ENCODE data around the gene CCT8L2. TPM values are rescaled to one million over a fixed set of nuclear protein-coding genes. Genes with fewer than 3 reads are reported as not detected.
"Not testable (repeated sequence)": the region's sequence is repeated elsewhere in the genome, so short reads cannot be mapped to it uniquely, and the experiment has no call there.

Gene CCT8L2
- total RNA-seq, 1 experiment from 2014 or later = not detected

GRCh38 chr22:16599648-16600047 is 7.0 kb upstream of the CCT8L2 start:
- not testable (repeated sequence) for DNase-seq (ENCODE audit: extremely low read depth, low read depth)

GRCh38 chr22:16595251-16595650 is 2.6 kb upstream of the CCT8L2 start:
- not testable (repeated sequence) for DNase-seq (ENCODE audit: extremely low read depth, low read depth)

- DNase-seq (ENCODE audit: extremely low read depth, low read depth) = no peak
Observed at GRCh38 chr22:16594026-16594425, 1.4 kb upstream of the CCT8L2 start.

GRCh38 chr22:16592231-16592630 is 379 bp downstream of the CCT8L2 start:
- DNase-seq (ENCODE audit: extremely low read depth, low read depth) = not testable (repeated sequence)

- DNase-seq (ENCODE audit: extremely low read depth, low read depth) = not testable (repeated sequence)
Observed at GRCh38 chr22:16591136-16591535, 1.5 kb downstream of the CCT8L2 start.

GRCh38 chr22:16586991-16587390 is 5.6 kb downstream of the CCT8L2 start:
- no peak for DNase-seq (ENCODE audit: extremely low read depth, low read depth)

- DNase-seq (ENCODE audit: extremely low read depth, low read depth) = no peak
Observed at GRCh38 chr22:16586170-16586569, 6.4 kb downstream of the CCT8L2 start.

GRCh38 chr22:16580872-16581271 is 11.7 kb downstream of the CCT8L2 start:
- DNase-seq (ENCODE audit: extremely low read depth, low read depth) = not testable (repeated sequence)

- not testable (repeated sequence) for DNase-seq (ENCODE audit: extremely low read depth, low read depth)
Observed at GRCh38 chr22:16569240-16569834, 23.3 kb downstream of the CCT8L2 start.

- no peak for DNase-seq (ENCODE audit: extremely low read depth, low read depth)
Observed at GRCh38 chr22:16568425-16568758, 24.2 kb downstream of the CCT8L2 start.

GRCh38 chr22:16567617-16568424 is 24.8 kb downstream of the CCT8L2 start:
- DNase-seq (ENCODE audit: extremely low read depth, low read depth) = not testable (repeated sequence)

GRCh38 chr22:16566421-16567151 is 26.0 kb downstream of the CCT8L2 start:
- DNase-seq (ENCODE audit: extremely low read depth, low read depth) = not testable (repeated sequence)

- not testable (repeated sequence) for DNase-seq (ENCODE audit: extremely low read depth, low read depth)
Observed at GRCh38 chr22:16565585-16566420, 26.8 kb downstream of the CCT8L2 start.

- DNase-seq (ENCODE audit: extremely low read depth, low read depth) = not testable (repeated sequence)
Observed at GRCh38 chr22:16564837-16565584, 27.6 kb downstream of the CCT8L2 start.

GRCh38 chr22:16563555-16564520 is 28.8 kb downstream of the CCT8L2 start:
- DNase-seq (ENCODE audit: extremely low read depth, low read depth) = no peak

- DNase-seq (ENCODE audit: extremely low read depth, low read depth) = no peak
Observed at GRCh38 chr22:16562711-16563554, 29.7 kb downstream of the CCT8L2 start.

GRCh38 chr22:16561093-16561658 is 31.4 kb downstream of the CCT8L2 start:
- DNase-seq (ENCODE audit: extremely low read depth, low read depth) = not testable (repeated sequence)

Data from NCI-H460 (cell line).